GM18508 (cell line): Measurements from ENCODE around the gene COL18A1.

Experiments used
- ATAC-seq: cut with Tn5 transposase; IDR thresholded peaks from one replicate; pipeline ENCODE4 v1.9.1; 2021; ENCODE audit warnings: moderate number of reproducible peaks; ENCODE audit not compliant: insufficient read depth, unreplicated experiment

COL18A1 gene

DNA sequence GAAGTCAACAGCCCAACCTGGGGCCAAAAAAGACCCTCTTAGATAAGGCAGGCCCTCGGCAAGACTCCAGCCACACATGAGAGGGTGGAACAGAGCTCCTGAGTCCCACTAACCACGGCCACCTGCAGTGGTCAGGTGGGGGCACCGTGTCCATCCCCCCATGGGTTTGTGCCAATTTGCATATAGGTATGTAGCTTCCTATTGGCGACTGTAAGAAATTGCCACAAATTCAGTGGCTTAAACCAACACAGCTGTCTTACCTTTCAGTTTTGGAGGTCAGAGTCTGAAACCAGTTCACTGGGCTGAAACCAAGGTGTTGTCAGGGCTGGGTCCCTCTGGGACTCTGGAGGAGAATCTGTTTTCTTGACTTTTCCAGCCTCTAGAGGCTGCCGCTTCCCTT is 59.3 kb downstream of the COL18A1 start:
- no peak for ATAC-seq

DNA sequence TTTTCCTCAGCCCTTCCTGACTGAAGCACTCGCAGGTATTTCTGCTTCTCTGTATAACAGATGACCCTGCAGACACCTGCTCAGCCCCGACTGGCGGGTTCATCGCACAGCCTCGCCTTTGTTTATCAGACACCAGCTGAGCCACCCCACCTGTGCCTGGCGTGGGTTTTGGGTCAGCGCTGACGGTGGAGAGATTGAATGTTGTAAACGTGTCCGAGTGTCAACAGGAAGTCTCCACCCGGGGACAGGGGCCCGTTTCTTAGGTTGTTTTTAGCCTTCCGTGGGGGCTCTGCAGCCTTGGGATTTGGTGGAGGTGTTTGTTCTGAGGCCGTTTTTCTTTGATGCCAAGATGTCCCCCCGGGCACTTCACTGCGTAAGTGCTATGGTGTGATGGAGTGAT is 60.1 kb downstream of the COL18A1 start:
- ATAC-seq, result no peak

DNA sequence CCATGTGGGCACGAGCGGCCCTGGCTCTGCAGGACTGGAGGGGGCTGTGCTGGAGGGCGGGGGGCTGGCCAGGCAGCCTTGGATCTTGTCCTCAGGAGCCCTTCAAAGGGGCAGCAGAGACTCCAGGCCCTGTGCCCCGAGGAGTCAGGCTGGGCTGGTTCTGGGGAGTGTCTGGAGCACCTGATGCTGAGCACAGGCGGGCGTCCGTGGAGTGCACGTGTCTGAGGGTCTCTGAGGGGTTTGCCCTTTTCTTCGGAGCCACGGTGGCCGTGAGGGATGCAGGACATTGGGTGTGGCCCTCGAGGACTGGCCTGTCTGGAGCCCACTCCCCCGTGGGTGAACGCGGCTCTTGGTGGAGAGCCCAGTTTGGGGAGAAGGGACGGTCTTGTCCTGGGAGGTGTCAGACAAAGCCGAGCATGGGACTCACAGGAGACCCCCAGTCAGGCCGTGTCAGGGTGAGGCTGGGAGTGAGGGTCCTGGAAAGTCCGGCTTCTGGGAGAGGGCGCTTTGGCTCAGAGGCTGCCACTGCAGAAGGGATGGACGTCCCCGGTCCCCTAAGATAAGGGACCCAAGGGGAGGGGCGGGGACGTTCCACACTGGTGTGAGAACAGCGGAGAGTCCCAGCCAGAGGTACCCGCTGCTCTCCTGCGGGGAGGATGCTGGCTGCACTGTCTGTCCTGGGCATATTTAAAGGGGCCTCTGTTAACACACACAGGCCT is 60.8 kb downstream of the COL18A1 start:
- no peak for ATAC-seq

DNA sequence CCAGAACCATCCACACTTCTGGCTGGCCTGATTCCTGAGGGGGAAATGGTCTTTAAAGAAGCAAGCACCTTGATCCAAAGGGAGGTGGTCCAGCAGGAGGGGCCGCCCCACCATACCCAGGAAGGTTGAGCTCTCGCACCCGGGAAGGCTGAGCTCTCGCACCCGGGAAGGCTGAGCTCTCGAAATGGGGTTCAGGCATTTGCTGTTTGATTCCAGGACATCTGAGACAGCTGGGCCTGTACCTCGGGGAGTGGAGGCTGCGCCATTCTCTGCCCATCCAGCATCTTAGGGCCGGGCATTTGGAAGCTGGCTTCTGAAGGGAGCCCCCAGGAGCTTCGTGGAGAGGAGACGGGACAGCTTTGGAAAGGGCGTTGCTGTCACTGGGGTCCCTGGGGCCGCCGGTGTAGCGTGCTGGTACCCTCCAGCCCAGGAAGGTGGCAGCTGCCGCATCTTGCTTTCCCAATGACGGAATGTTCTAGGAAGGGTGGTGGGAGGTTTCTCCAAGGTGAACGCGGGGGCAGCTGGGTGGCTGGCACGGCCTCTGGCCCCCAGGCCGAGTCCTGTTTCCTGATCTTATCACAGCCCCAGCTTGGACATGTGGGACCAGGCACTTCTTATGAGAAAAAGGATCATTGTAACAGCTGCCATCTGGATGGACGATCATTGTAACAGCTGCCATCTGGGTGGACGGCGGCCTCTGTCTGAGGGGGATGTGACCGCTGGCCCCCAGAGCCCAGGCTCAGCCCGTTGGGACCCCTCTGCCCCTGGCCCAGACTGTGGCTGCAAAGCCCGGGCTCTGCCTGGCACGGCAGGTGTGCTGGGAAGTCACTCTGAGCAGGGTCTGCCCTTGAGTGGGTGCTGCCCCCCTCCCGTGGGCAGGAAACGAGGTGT is 61.6 kb downstream of the COL18A1 start:
- no peak for ATAC-seq

DNA sequence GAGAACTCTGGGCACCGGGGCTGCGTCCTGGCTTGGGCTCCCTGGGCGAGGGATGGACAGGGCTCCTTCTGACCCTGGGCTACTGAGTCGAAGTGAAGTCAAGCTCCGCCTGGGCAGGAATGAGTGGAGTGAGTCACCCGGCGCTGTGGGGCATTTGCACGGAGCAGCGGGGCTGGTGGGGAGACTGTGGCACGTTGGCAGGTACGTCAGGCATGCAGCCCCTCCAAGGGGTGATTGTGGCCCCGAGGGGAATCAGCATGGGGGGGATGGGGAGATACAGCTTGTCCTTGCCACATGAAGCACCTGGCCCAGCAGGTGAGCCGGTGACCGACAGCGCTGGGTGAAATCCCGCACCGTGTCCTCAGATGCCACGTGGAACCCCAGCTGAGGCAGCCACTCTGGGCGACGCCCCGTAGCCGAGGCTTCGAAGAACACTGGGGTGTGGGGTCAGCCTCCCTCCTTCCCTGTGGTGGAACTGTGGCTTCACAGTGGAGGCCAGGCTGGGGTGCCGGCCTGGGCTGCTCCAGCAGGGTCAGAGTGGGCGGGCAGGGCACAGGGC is 62.3 kb downstream of the COL18A1 start:
- no peak for ATAC-seq

DNA sequence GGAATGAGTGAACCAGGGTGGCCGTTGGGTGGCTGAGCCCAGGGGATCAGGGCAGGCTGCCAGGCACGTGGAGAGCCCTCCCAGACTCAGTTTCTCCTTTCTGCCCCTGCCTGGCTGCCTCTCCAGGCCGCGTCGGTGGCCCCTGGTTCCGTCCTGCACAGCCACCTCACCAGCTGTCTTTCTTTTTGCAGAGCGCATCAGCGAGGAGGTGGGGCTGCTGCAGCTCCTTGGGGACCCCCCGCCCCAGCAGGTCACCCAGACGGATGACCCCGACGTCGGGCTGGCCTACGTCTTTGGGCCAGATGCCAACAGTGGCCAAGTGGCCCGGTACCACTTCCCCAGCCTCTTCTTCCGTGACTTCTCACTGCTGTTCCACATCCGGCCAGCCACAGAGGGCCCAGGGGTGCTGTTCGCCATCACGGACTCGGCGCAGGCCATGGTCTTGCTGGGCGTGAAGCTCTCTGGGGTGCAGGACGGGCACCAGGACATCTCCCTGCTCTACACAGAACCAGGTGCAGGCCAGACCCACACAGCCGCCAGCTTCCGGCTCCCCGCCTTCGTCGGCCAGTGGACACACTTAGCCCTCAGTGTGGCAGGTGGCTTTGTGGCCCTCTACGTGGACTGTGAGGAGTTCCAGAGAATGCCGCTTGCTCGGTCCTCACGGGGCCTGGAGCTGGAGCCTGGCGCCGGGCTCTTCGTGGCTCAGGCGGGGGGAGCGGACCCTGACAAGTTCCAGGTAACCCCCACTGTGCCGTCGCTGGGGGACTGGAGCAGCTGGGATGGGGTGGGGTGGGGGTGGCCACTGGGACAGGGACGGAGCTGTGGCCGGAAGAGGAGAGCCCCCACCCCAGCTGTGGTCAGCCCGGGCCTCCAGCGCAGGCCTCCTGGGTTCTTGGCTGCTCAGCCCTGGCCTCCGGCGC is 63.3 kb downstream of the COL18A1 start:
- no peak for ATAC-seq

DNA sequence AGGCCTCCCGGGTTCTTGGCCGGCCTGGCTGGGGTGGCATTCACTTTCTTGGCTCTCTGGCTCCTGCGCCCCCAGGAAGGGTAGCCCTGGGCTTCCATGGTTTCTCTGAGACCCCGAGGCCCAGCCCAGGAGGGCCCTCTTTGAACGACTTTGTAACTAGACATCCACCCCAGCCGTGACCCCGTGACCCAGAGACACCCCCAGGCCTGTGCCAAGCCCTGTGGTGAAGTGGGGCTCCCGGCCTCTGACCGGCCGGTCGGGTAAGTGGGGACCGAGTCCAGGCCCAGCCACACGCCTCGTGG is 64.0 kb downstream of the COL18A1 start:
- no peak for ATAC-seq

DNA sequence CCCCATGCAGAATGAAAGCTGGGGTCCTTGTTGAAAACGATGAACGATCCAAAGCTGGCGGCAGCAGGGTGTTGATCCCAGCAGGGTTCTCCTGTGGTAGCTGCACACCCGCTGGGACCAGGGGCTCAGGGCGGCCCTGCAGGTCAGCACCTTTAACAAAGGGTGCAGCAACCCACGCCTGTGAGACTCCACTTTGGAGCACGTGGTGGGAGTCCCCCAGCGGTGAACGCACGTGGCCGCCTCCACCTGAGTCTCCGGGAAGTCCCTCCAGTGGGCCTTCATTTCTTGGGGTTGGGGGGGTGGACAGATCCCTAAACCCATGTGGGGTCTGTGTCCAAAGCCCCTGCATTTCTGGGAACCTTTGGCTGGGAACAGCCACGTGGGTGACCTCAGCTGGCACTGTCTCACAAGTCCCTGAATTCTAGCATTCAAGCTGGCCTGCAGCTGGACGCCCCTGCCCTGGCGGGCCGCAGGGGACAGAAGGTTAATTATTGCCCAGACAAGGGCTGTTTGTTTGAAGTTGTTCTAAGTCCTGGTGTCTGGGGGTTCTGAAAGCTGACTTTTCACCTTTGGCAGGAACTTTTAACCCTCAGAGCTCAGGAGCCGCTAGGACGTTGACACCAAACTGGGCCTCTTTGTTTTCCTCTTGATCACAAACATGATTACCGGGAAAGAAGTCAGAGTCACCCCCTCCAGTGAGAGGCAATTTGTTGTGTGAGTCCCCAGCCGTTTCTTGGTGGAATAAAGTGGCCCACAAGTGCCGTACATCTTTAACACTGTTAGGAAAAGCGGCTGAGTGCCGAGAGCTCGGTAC is 64.5 kb downstream of the COL18A1 start:
- ATAC-seq, result no peak

DNA sequence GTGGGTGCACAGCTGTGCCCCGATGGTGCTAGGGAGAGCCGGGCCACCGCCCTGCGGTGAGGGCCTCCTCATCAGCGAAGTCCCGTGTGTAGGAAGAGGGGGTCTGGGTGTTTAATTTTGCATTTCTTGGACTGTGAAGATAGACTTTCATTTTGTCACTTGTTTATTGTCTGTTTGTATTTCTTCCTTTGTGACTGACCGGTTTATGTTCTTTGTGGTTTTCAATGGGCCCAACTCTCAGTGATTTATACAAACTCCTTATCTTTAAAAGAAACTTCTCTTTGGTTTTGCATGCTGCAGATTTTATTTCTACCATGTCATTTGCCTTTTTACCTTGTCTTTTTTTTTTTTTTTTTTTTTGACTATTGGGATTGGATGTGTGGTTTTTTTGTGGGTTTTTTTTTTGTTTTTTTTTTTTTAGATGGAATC is 65.1 kb downstream of the COL18A1 start:
- ATAC-seq, result no peak

DNA sequence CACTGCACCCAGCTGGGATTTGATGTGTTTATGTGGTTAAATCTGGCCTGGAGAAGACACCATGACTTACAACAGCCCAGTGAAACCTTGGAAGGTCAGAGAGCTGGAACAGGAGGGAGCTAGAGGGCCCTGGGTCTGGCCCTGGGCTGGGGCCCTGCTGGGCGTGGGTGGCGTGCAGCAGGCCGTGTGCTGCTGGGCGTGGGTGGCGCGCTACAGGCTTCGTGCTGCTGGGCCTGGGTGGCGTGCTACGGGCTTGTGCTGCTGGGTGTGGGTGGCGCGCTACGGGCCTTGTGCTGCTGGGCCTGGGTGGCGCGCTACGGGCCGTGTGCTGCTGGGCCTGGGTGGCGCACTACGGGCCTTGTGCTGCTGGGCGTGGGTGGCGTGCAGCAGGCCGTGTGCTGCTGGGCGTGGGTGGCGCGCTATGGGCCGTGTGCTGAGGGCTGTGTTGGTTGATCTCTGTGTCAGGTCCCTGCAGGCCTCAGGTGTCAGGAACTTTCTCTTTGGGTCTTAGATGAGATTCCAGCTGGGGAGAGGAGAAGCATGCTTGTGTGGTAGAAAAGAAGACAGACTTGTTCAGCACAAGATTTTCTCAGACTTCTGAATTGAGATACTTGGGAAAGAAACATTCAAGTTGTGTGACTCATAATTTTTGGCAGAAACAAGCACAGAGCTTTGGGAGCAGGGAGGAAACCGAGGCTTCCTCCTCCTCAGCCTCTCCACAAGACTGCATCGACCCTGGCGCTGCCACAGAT is 66.0 kb downstream of the COL18A1 start:
- no peak for ATAC-seq

DNA sequence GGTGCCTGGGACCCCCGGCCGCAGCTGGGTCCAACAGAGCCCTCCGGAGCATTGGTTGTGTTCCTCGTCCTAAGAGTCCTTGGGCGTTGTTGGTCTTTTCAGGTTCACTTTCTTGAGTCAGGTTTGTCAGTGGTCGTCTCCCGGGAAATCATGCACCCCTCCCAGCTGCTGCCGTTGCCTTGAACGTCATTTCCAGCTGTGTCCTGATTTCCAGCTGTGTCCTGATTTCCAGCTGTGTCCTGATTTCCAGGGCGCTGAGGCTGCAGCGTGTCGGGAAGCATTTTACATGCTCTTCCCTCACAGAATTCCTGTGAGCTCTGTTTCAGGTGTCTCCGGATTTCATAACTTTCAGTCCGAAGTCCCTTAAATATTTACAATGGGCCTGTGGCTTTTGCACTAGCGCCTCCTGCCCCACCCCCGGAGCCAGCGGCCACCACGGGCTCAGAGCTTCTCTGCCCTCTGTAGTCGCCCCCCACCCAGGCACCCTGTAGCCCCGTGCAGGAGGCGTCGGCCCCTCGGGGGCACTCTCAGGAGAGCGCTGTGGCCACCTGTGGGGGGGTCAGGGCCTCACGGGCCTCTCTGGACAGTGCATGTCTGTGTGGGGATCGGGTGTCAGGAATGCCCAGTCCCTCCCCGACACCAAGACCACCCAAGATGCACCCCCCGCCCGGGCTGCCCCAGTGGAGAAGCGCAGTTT is 66.7 kb downstream of the COL18A1 start:
- no peak for ATAC-seq

DNA sequence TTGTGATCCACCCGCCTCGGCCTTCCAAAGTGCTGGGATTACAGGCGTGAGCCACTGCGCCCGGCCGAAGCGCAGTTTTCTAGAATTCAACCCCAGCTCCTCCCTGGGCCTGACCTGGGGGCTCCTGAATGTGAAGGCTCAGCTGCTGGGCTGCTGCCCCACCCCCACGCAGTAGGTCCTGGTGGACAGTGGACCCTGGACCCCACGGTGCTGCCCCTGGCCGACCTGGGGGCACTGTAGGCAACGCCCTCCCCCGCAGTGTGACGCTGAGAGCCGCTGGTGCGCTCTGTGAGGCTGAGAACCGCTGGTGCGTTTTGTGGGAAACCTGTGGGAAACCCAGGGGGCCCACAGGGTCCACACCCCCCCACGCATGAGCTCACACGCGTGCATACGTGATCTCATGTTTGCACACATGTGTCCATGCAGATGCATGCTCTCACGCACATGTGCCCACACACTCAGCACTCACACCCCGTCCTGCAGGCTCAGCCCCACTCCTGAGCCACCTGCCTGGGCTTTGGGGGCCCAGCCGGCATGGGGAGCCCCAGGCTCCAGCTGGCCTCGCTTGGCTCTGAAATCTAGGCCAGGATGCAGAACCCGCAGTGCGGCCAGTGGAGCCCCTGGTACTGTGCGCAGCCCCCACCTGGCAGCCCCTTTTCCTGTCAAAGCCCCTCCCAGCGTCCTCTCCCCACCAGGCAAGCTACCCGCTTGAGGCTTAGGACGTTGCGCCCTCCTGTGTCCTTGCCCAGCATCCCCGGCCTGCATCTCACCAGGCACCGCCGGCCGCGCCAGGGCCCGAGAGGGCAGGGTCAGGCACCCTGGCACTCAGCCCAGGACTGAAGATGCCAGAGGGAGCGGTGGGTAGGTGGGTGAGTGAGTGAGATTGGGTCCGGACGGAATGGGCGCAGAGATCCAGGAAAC is 67.7 kb downstream of the COL18A1 start:
- no peak for ATAC-seq

DNA sequence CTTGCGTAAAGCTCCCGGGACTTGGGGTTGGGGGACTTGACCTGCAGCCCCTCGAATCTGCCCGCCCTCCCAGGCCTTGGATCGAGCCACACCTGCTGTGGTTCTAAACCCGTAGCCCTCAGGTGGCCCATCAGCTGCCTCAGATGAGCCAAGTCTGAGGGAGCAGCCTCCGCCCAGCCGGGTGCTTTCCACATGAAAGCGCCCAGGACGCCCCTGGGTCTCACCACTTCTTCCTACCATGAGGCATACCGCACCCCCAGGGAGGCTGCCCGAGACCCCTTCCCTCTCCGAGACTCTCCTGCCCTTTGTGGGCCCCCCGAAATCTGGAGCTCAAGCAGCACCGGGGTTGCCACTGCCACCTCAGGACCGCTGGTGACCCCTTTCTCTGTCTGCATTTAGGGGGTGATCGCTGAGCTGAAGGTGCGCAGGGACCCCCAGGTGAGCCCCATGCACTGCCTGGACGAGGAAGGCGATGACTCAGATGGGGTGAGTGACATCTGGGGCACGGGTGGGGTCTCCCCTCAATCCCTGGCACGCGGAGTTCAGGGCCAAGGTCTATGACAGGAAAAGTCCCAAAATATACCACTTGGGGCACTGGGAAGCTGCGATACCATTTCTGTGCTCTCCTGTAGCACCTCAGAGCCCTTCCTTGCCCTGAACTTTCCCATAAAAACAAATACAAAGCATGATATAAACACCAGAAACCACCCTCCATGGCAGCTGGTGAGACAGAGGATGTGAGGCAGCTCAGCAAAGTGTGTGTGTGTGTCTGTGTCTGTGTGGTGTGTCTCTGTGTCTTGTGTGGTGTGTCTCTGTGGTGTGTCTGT is 68.7 kb downstream of the COL18A1 start:
- ATAC-seq, result no peak

DNA sequence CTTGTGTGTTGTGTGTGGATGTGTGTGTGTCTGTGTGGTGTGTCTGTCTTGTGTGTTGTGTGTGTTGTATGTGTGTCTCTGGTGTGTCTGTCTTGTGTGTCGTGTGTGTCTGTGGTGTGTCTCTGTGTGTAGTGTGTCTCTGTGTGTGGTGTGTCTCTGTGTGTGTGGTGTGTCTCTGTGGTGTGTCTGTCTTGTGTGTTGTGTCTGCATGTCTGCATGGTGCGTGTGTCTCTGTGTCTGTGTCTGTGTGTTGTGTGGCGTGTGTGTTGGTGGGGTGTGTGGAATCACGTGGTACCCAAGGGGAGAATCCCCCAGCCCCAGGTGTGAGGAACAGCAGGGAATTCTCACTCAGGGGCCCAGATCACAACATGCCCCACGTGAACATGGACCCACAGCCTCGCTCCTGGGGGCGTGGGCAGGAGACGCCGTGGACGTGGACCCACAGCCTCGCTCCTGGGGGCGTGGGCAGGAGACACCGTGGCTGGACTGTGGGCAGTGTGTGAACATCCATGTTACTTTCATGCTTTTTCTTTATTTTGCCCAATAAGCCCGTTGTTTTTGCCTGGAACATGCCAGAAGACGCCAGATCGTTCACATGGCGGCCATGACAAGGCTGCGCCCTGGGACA is 69.5 kb downstream of the COL18A1 start:
- no peak for ATAC-seq

DNA sequence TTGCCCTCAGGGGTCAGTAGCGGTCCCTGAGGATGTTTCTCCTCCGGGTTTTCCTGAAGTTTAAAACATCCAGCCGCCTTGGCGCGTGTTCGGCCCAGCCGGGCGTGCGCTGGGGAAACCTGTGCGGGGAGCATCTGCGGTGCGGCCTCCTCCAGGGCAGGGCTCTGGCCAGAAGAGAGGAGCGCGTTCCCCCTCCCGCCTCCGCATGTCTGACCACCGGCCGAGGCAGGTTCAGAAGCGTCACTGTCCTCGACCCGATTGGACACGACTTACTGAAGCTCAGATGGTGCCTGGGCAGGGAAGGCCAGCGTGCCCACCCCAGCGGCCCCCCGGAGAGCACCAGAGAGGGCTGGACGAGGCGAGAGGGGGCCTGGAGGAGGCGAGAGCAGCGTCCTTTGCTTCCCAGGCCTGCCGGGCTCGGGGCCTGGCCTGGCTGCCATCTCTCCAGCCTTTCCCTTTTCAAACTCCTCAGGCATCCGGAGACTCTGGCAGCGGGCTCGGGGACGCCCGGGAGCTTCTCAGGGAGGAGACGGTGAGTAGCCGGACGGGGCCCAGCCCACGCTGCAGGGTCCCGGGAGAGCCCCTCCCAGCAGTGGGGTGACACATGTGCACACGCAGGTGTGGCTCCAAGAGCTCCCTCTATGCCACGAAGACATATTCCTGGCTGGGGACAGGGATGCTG is 70.2 kb downstream of the COL18A1 start:
- ATAC-seq, result no peak
